SK-N-DZ (cell line): ENCODE results near the gene KCNG2.

Experiments
- DNase-seq: peaks from one replicate; pipeline ENCODE4 v3.0.0-alpha.2; 2015; ENCODE audit warnings: low spot score

Gene KCNG2

GRCh38 chr18:79798999-79799370 lies 1.2 kb downstream of the KCNG2 start:
- DNase-seq, result no peak

- no peak for DNase-seq
These were observed 2.1 kb downstream of the KCNG2 start for GRCh38 chr18:79799619-79800370.

- no peak for DNase-seq
These were observed 2.8 kb downstream of the KCNG2 start for GRCh38 chr18:79800371-79801180.

GRCh38 chr18:79801217-79801616 lies 3.5 kb downstream of the KCNG2 start:
- DNase-seq, result no peak

- no peak for DNase-seq
These were observed 3.9 kb downstream of the KCNG2 start for GRCh38 chr18:79801641-79802040.

GRCh38 chr18:79802298-79802697 lies 4.6 kb downstream of the KCNG2 start:
- no peak for DNase-seq

- no peak for DNase-seq
These were observed 5.9 kb downstream of the KCNG2 start for GRCh38 chr18:79803611-79804051.

GRCh38 chr18:79804130-79804787 lies 6.5 kb downstream of the KCNG2 start:
- DNase-seq, result no peak

- no peak for DNase-seq
These were observed 7.6 kb downstream of the KCNG2 start for GRCh38 chr18:79805211-79805887.

GRCh38 chr18:79805926-79806487 lies 8.3 kb downstream of the KCNG2 start:
- no peak for DNase-seq

GRCh38 chr18:79806976-79807841 lies 9.5 kb downstream of the KCNG2 start:
- no peak for DNase-seq

- no peak for DNase-seq
These were observed 11.9 kb downstream of the KCNG2 start for GRCh38 chr18:79809482-79810192.

- DNase-seq, result no peak
These were observed 14.3 kb downstream of the KCNG2 start for GRCh38 chr18:79812052-79812451.

- no peak for DNase-seq
These were observed 16.6 kb downstream of the KCNG2 start for GRCh38 chr18:79814373-79814772.

- no peak for DNase-seq
These were observed 17.9 kb downstream of the KCNG2 start for GRCh38 chr18:79815657-79816056.

- DNase-seq, result no peak
These were observed 18.4 kb downstream of the KCNG2 start for GRCh38 chr18:79816092-79816491.

- no peak for DNase-seq
These were observed 19.4 kb downstream of the KCNG2 start for GRCh38 chr18:79816981-79817606.

GRCh38 chr18:79817607-79817998 lies 19.9 kb downstream of the KCNG2 start:
- no peak for DNase-seq

- DNase-seq, result no peak
These were observed 20.3 kb downstream of the KCNG2 start for GRCh38 chr18:79818036-79818435.
